Measurements from ENCODE around the gene KIAA1671. TPM values are rescaled to one million over a fixed set of nuclear protein-coding genes. Genes with fewer than 3 reads are reported as not detected.

The KIAA1671 gene
- polyA plus RNA-seq, 1 donor (not counting 4 experiments of a cell fraction or from before 2014, with no cell fraction given), result 17.4 TPM

DNA sequence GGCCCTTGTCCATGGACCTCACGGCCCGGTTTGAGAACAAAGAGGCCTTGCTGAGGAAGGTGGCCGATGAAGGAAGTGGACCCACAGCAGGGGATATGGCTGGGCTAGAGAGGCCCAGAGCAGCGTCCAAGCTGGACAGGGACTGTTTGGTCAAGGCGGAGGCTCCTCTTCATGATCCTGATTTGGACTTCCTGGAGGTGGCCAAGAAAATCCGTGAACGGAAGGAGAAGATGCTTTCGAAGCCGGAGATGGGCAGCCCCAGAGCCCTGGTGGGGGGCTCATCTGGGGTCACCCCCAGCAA, 76.3 kb downstream of the KIAA1671 start:
- no peak for FAIRE-seq
- TF ChIP-seq CTCF (optimal IDR thresholded peaks at IDR 0.05 in 1 of 3, IDR thresholded peaks at IDR 0.05 in 1 of 3, conservative IDR thresholded peaks at IDR 0.05 in 1 of 3; ENCODE audit: extremely low read depth in 1 of 3, insufficient read depth in 2 of 3, low read length in 3 of 3), result no peak
- TF ChIP-seq EZH2 (IDR thresholded peaks at IDR 0.05; ENCODE audit: low read length), result no peak
- Histone ChIP-seq H4K20me1 (ENCODE audit: control insufficient read depth, extremely low read depth, insufficient read depth, low read length) (no peaks in the 10 kb centered on the region), H3K27ac (ENCODE audit: control insufficient read depth, insufficient read depth, low read length) (no peak overlapping the region), H3K4me3 (ENCODE audit: control insufficient read depth in 2 of 3, extremely low read depth in 1 of 3, insufficient read depth in 2 of 3, low read depth in 1 of 3, low read length in 3 of 3) (no peak overlapping the region), H2AFZ (ENCODE audit: control insufficient read depth, low read length) (no peak overlapping the region), H3K4me2 (ENCODE audit: control insufficient read depth, extremely low read depth, insufficient read depth, low read depth, low read length) (no peak overlapping the region), H3K79me2 (ENCODE audit: control insufficient read depth, insufficient read depth, low read length) (peaks cover 2% of the 10 kb centered on the region), H3K9me3 (ENCODE audit: control insufficient read depth, low read depth, low read length) (no peaks in the 10 kb centered on the region), H3K36me3 (ENCODE audit: control insufficient read depth in 2 of 2, extremely low read depth in 1 of 2, insufficient read depth in 2 of 2, low read length in 2 of 2) (peaks cover 21 to 29% of the 10 kb centered on the region in 2 experiments), H3K27me3 (ENCODE audit: control insufficient read depth, extremely low read depth, insufficient read depth, low read length) (no peaks in the 10 kb centered on the region), H3K9me1 (ENCODE audit: control insufficient read depth, extremely low read depth, insufficient read depth, low read length) (no peaks in the 10 kb centered on the region), H3K9ac (ENCODE audit: control insufficient read depth, extremely low read depth, insufficient read depth, low read length) (no peak overlapping the region), H3K4me1 (ENCODE audit: control insufficient read depth, extremely low read depth, insufficient read depth, low read length) (peaks cover 25% of the 10 kb centered on the region)
- no peak for DNase-seq (ENCODE audit: low read depth, low spot score)
- dilution Hi-C loops (cut with MboI; ENCODE audit: extremely low pct_ligation_motif_present, low sequenced_read_pairs), result no loop called here

GRCh38 chr22:25029181-25029580, 76.7 kb downstream of the KIAA1671 start:
- no peak for TF ChIP-seq CTCF (optimal IDR thresholded peaks at IDR 0.05 in 1 of 3, IDR thresholded peaks at IDR 0.05 in 1 of 3, conservative IDR thresholded peaks at IDR 0.05 in 1 of 3; ENCODE audit: extremely low read depth in 1 of 3, insufficient read depth in 2 of 3, low read length in 3 of 3)
- Histone ChIP-seq H3K9me1 (ENCODE audit: control insufficient read depth, extremely low read depth, insufficient read depth, low read length) (no peaks in the 10 kb centered on the region), H3K9me3 (ENCODE audit: control insufficient read depth, low read depth, low read length) (no peaks in the 10 kb centered on the region), H3K27me3 (ENCODE audit: control insufficient read depth, extremely low read depth, insufficient read depth, low read length) (no peaks in the 10 kb centered on the region), H3K4me2 (ENCODE audit: control insufficient read depth, extremely low read depth, insufficient read depth, low read depth, low read length) (no peak overlapping the region), H3K9ac (ENCODE audit: control insufficient read depth, extremely low read depth, insufficient read depth, low read length) (no peak overlapping the region), H3K4me1 (ENCODE audit: control insufficient read depth, extremely low read depth, insufficient read depth, low read length) (peaks cover 25% of the 10 kb centered on the region), H4K20me1 (ENCODE audit: control insufficient read depth, extremely low read depth, insufficient read depth, low read length) (no peaks in the 10 kb centered on the region), H3K79me2 (ENCODE audit: control insufficient read depth, insufficient read depth, low read length) (peaks cover 2% of the 10 kb centered on the region), H3K4me3 (ENCODE audit: control insufficient read depth in 2 of 3, extremely low read depth in 1 of 3, insufficient read depth in 2 of 3, low read depth in 1 of 3, low read length in 3 of 3) (no peak overlapping the region), H2AFZ (ENCODE audit: control insufficient read depth, low read length) (no peak overlapping the region), H3K36me3 (ENCODE audit: control insufficient read depth in 2 of 2, extremely low read depth in 1 of 2, insufficient read depth in 2 of 2, low read length in 2 of 2) (peaks cover 21 to 29% of the 10 kb centered on the region in 2 experiments), H3K27ac (ENCODE audit: control insufficient read depth, insufficient read depth, low read length) (no peak overlapping the region)
- DNase-seq (ENCODE audit: low read depth, low spot score), result no peak
- dilution Hi-C loops (cut with MboI; ENCODE audit: extremely low pct_ligation_motif_present, low sequenced_read_pairs), result no loop called here
- FAIRE-seq, result no peak

All from keratinocyte (primary cell).